Ascending aorta (tissue), 2 donors: Measurements from ENCODE around the gene CTDSP1. TPM values are rescaled to one million over a fixed set of nuclear protein-coding genes. Genes with fewer than 3 reads are reported as not detected.

Experiments used
- DNase-seq, 2 donors: peaks; one replicate each; pipeline ENCODE4 v3.0.0-alpha.2; 2019; ENCODE audit warnings: low spot score in 2 of 2
- H3K27ac ChIP-seq, 2 donors: fragments of 200-600 bp; sonication (generic); one replicate each; pipeline ENCODE4 v1.5.1; 2016 to 2017; ENCODE audit warnings: mild to moderate bottlenecking in 1 of 2
- H3K27me3 ChIP-seq: fragments of 200-600 bp; sonication (generic); one replicate; pipeline ENCODE4 v1.5.1; 2017
- H3K36me3 ChIP-seq, 2 donors: fragments of 200-600 bp; sonication (generic); one replicate each; pipeline ENCODE4 v1.5.1; 2016
- H3K4me1 ChIP-seq, 2 donors: fragments of 200-600 bp; sonication (generic); one replicate each; pipeline ENCODE4 v1.5.1; 2016 to 2017; ENCODE audit warnings: mild to moderate bottlenecking in 1 of 2
- H3K4me3 ChIP-seq, 2 donors: fragments of 200-600 bp; sonication (generic); one replicate each; pipeline ENCODE4 v1.5.1; 2016 to 2017; ENCODE audit warnings: mild to moderate bottlenecking in 1 of 2
- H3K9me3 ChIP-seq, 2 donors: fragments of 200-600 bp; sonication (generic); one replicate each; pipeline ENCODE4 v1.5.1; 2016
- intact Hi-C: fragments of 100-400 bp; cut with DNase I; formaldehyde crosslinking; loops from one replicate; pipeline ENCODE4 v1.15.1; 2023
- total RNA-seq: library from RNA; depleted of rRNA; stranded (reverse); fragments of >200 nt; gene quantifications from one replicate; pipeline ENCODE4 v1.1.0, GENCODE V29; 2016
- TF ChIP-seq, protein P1 (sequence below), 3 experiments: fragments of 200-600 bp in 2 of 3; fragments of 450-650 bp in 1 of 3; sonication (generic) in 2 of 3; IDR thresholded peaks; one replicate each; pipeline ENCODE4 v1.5.1; 2016 to 2019; ENCODE audit warnings: antibody characterized with exemption in 3 of 3, mild to moderate bottlenecking in 1 of 3, moderate library complexity in 1 of 3

Gene CTDSP1
- total RNA-seq, 1 donor from 2014 or later: 144 TPM

DNA sequence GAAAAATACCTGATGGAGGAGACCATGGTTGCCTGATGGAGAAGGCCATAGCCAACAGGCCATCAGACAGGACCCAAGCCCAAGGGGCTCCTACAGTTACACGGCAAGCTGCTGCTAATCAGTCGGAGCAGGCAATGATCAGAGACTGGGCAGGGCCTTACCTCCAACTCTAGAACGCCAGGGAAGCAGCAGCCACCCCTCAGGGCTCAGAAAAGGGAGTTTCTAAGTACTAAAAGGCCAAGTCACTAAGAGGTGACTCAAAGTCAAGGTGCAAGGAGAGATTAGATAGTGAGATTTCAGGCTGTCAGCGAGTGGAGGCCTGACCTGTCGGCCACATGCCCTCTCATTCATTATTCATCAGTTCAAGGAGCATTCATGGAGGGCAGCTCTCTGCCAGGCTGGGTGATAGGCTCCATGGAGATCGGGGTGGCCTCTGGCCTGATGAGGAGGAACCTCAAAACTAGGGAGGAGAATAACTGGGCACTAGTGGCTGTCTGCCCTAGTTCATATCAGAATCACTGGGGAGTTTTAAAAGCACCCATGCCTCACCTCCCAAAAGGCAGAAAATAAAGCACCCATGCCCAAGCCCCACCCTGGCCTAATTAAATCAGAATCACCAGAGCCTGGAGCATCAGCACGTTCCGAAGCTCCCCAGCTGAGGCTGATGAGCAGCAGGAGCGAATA, 22.9 kb downstream of the CTDSP1 start:
- H3K4me3 ChIP-seq: no peak overlapping the region
- no peak for DNase-seq
- no peaks in the 10 kb centered on the region for H3K36me3 ChIP-seq
- intact Hi-C loops: no loop called here
- TF ChIP-seq, protein P1, sequence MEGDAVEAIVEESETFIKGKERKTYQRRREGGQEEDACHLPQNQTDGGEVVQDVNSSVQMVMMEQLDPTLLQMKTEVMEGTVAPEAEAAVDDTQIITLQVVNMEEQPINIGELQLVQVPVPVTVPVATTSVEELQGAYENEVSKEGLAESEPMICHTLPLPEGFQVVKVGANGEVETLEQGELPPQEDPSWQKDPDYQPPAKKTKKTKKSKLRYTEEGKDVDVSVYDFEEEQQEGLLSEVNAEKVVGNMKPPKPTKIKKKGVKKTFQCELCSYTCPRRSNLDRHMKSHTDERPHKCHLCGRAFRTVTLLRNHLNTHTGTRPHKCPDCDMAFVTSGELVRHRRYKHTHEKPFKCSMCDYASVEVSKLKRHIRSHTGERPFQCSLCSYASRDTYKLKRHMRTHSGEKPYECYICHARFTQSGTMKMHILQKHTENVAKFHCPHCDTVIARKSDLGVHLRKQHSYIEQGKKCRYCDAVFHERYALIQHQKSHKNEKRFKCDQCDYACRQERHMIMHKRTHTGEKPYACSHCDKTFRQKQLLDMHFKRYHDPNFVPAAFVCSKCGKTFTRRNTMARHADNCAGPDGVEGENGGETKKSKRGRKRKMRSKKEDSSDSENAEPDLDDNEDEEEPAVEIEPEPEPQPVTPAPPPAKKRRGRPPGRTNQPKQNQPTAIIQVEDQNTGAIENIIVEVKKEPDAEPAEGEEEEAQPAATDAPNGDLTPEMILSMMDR (IDR thresholded peaks at IDR 0.05): no peak
- H3K9me3 ChIP-seq: no peaks in the 10 kb centered on the region
- H3K4me1 ChIP-seq: no peaks in the 10 kb centered on the region
- no peak overlapping the region for H3K27ac ChIP-seq
- H3K27me3 ChIP-seq: no peaks in the 10 kb centered on the region

DNA sequence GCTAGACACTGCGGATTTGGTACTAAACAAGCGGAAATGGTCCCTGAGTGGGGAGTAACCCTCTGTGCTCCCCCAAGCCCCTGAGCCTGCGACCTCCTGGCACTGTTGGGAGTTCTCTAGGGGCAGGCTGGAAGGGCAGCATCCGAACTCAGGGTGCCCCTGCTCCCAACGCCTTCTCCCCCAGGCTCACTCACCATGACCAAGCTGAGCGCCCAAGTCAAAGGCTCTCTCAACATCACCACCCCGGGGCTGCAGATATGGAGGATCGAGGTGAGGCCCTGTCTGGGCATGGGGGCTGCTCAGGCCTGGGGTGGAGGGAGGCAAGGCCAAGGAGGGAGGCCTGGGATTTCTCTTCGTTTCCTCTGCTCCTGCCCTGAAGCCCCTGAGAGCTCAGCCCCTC, 23.9 kb downstream of the CTDSP1 start:
- Histone ChIP-seq H3K9me3 (no peaks in the 10 kb centered on the region), H3K4me1 (no peaks in the 10 kb centered on the region), H3K4me3 (no peak overlapping the region), H3K27ac (no peak overlapping the region), H3K36me3 (no peaks in the 10 kb centered on the region), H3K27me3 (no peaks in the 10 kb centered on the region)
- DNase-seq: no peak
- TF ChIP-seq, protein P1 (IDR thresholded peaks at IDR 0.05): no peak
- intact Hi-C loops: no loop called here

DNA sequence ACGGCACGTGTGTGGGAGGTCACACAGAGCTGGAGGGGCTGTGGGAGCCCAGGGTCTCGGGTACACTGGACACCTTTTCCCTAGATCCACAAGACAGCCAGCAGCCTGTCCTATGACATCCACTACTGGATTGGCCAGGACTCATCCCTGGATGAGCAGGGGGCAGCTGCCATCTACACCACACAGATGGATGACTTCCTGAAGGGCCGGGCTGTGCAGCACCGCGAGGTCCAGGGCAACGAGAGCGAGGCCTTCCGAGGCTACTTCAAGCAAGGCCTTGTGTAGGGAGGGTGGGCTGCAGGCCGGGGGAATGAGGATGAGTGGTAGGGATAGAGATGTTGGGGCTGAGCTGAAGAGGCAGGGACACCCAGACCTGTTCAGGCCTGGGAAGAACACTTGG, 25.9 kb downstream of the CTDSP1 start:
- TF ChIP-seq, protein P1 (IDR thresholded peaks at IDR 0.05): no peak
- Histone ChIP-seq H3K27ac (no peak overlapping the region), H3K4me1 (no peaks in the 10 kb centered on the region), H3K27me3 (no peaks in the 10 kb centered on the region), H3K9me3 (no peaks in the 10 kb centered on the region), H3K36me3 (no peaks in the 10 kb centered on the region), H3K4me3 (no peak overlapping the region)
- intact Hi-C loops: no loop called here
- DNase-seq: no peak

DNA sequence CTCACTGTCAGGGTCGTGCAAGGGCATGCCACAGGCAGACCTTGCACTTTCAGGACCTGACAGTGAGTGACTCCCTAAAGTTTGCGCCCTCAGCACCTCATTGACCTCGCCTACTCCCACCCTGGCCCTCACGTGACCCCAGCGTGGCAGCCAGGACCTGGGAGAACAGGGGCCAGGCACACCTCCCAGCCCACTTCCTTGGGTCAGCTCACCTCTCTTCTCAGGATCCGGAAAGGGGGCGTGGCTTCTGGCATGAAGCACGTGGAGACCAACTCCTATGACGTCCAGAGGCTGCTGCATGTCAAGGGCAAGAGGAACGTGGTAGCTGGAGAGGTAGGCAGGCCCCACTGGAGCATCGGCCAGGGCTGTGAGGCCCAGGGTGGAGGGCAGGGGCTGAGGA, 28.1 kb downstream of the CTDSP1 start:
- Histone ChIP-seq H3K9me3 (no peaks in the 10 kb centered on the region), H3K4me3 (no peak overlapping the region), H3K36me3 (no peaks in the 10 kb centered on the region), H3K27ac (no peak overlapping the region), H3K27me3 (no peaks in the 10 kb centered on the region), H3K4me1 (no peaks in the 10 kb centered on the region)
- DNase-seq: no peak
- TF ChIP-seq, protein P1 (IDR thresholded peaks at IDR 0.05): no peak
- intact Hi-C loops: no loop called here

DNA sequence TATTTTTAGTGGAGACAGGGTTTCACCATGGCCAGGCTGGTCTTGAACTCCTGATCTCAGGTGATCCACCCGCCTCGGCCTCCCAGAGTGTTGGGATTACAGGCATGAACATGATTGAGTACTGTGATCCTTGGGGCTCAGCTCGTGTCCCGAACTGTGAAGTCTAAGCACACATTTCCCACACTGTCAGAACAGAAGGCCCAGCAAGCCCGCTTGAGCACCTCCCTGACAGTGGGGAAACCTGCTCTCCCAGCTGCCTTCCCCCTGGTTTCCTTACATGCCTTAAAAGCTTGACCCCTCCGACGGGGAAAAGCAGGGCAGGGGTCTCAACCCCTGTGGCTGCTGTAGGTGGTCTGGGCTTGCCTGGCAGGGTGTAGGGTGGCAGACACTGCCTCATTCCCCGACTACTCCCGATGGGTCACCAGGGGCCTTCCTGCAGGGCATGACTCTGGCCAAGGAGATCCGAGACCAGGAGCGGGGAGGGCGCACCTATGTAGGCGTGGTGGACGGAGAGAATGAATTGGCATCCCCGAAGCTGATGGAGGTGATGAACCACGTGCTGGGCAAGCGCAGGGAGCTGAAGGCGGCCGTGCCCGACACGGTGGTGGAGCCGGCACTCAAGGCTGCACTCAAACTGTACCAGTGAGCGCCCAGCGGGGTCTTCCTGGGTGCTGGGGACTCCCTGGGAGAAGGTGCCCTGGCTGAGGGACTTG, 29.3 kb downstream of the CTDSP1 start:
- DNase-seq: no peak
- Histone ChIP-seq H3K4me1 (no peaks in the 10 kb centered on the region), H3K9me3 (no peaks in the 10 kb centered on the region), H3K36me3 (no peaks in the 10 kb centered on the region), H3K4me3 (no peak overlapping the region), H3K27ac (no peak overlapping the region), H3K27me3 (no peaks in the 10 kb centered on the region)
- TF ChIP-seq, protein P1 (IDR thresholded peaks at IDR 0.05): no peak
- intact Hi-C loops: no loop called here
